ENCODE results near the gene DMC1.

DNA sequence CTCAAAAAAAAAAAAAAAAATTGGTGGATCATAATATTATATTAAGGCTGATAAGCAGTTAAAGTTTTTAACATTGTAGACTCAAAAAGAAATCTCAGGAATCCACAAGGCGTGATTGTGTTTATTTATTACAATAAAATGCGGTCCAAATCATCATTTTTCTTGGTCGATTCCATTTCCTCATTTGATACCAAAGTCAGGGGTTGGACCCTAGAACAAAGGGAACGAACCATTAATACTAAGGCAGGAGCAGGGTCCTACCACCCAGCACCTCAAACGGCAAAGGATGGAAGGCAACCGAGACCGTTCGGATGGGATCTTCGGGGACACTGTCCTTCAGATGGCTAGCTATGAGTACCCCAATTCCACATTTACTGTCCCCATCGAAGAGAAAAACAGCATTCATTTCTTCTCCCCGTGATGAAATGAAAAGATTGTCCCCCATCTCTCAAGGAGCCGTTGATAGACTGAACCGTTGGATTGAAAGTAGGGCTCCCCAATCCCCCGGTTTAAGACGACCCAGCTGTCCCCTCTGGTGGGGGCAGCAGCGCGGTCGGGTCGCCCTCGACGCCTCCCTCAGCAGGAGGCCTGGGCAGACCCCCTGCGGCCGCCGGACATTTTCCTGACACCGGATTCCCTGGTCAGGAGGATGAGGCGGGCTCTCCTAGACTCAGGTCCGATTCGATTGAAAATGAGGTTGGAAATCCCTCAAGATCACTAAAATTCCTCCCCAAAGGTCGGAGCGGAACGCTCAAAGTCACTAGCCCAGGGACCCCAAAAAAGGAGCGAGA lies 607 bp downstream of the DMC1 start:
- TF ChIP-seq, protein P1, sequence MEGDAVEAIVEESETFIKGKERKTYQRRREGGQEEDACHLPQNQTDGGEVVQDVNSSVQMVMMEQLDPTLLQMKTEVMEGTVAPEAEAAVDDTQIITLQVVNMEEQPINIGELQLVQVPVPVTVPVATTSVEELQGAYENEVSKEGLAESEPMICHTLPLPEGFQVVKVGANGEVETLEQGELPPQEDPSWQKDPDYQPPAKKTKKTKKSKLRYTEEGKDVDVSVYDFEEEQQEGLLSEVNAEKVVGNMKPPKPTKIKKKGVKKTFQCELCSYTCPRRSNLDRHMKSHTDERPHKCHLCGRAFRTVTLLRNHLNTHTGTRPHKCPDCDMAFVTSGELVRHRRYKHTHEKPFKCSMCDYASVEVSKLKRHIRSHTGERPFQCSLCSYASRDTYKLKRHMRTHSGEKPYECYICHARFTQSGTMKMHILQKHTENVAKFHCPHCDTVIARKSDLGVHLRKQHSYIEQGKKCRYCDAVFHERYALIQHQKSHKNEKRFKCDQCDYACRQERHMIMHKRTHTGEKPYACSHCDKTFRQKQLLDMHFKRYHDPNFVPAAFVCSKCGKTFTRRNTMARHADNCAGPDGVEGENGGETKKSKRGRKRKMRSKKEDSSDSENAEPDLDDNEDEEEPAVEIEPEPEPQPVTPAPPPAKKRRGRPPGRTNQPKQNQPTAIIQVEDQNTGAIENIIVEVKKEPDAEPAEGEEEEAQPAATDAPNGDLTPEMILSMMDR (IDR thresholded peaks at IDR 0.05): no peak
- TF ChIP-seq POLR2A (IDR thresholded peaks at IDR 0.05): no peak

Measured in lower leg skin (tissue), 3 donors.